Panc1 (cell line): ENCODE results near the gene PROSER1. TPM values are rescaled to one million over a fixed set of nuclear protein-coding genes. Genes with fewer than 3 reads are reported as not detected.

ENCODE experiments used
- ATAC-seq: fragments of 200-7000 bp; cut with Tn5 transposase; 2 replicates; pipeline ENCODE4 v1.9.1; 2020; ENCODE audit warnings: mild to moderate bottlenecking, moderate library complexity
- BruUV-seq: library from RNA; stranded (reverse); fragments of 400-500 nt; replicated peaks from 2 replicates; lab custom pipeline; 2021; lab: Mats Ljungman, UMichigan
- CTCF ChIA-PET: fragments of 300-600 bp; sonication (Branson Sonifier 250); formaldehyde crosslinking; loops from one replicate; lab custom pipeline; 2022; ENCODE audit warnings: antibody characterized with exemption; lab: Charles Lee
- POLR2A ChIA-PET: fragments of 300-600 bp; sonication (Branson Sonifier 250); formaldehyde crosslinking; loops from one replicate; lab custom pipeline; 2022; ENCODE audit warnings: antibody characterized with exemption; lab: Charles Lee
- DNase-seq: peaks from one replicate; pipeline ENCODE4 v3.0.0-alpha.2; 2010; ENCODE audit warnings: low read depth, low spot score
- H3K27ac ChIP-seq: 2 replicates; pipeline ENCODE4 v1.5.1; 2011; ENCODE audit warnings: mild to moderate bottlenecking, low read length, inconsistent platforms
- H3K27me3 ChIP-seq: fragments of 200-500 bp; sonication (Bioruptor generic); 2 replicates; pipeline ENCODE4 v1.6.0; 2014; ENCODE audit warnings: low read length, inconsistent platforms; ENCODE audit not compliant: control insufficient read depth, insufficient read depth
- H3K36me3 ChIP-seq: fragments of 200-500 bp; sonication (Bioruptor generic); 2 replicates; pipeline ENCODE4 v1.5.1; 2014; ENCODE audit warnings: inconsistent platforms, mild to moderate bottlenecking, low read length, moderate library complexity; ENCODE audit not compliant: control insufficient read depth, insufficient read depth
- H3K4me1 ChIP-seq: 2 replicates; pipeline ENCODE4 v1.5.1; 2011; ENCODE audit warnings: inconsistent platforms, mild to moderate bottlenecking, low read length, moderate library complexity; ENCODE audit not compliant: control insufficient read depth, insufficient read depth
- H3K4me3 ChIP-seq, 2 experiments: 2 replicates each; pipeline ENCODE4 v1.5.1; 2011 to 2012; ENCODE audit warnings: low read depth in 2 of 2, low read length in 2 of 2, mild to moderate bottlenecking in 2 of 2, inconsistent platforms in 1 of 2, moderate library complexity in 1 of 2
- H3K9me3 ChIP-seq: fragments of 200-500 bp; sonication (Bioruptor generic); 2 replicates; pipeline ENCODE4 v1.5.1; 2014; ENCODE audit warnings: low read depth, mild to moderate bottlenecking, inconsistent platforms, low read length, moderate library complexity; ENCODE audit not compliant: control insufficient read depth, insufficient read depth
- POLR2AphosphoS5 ChIP-seq: IDR thresholded peaks from 2 replicates; pipeline ENCODE4 v1.6.1; 2012; ENCODE audit warnings: mild to moderate bottlenecking, low read depth, low read length, moderate library complexity
- SIN3A ChIP-seq: IDR thresholded peaks from 2 replicates; pipeline ENCODE4 v1.6.1; 2012; ENCODE audit warnings: low read depth, mild to moderate bottlenecking, low read length, moderate library complexity, borderline replicate concordance; ENCODE audit not compliant: insufficient read depth
- TCF7L2 ChIP-seq: IDR thresholded peaks from 2 replicates; pipeline ENCODE4 v1.6.1; 2011; ENCODE audit warnings: mild to moderate bottlenecking, low read depth, low read length, inconsistent platforms
- in situ Hi-C: cut with HindIII; loops from 2 replicates; pipeline ENCODE4 v1.10.0; 2016; ENCODE audit warnings: low sequenced_read_pairs, low pct_unique_long_range_greater_than_20kb
- intact Hi-C: fragments of 100-400 bp; cut with micrococcal nuclease; formaldehyde crosslinking; loops from one replicate; pipeline ENCODE4 v1.10.0; 2022; ENCODE audit not compliant: unreplicated experiment
- total RNA-seq: library from RNA; stranded (reverse); gene quantifications from one replicate; pipeline ENCODE4 v1.2.1, GENCODE V29; 2021; ENCODE audit not compliant: unreplicated experiment
- TF ChIP-seq, protein P1 (sequence below): fragments of 450-650 bp; IDR thresholded peaks from 2 replicates; pipeline ENCODE4 v1.5.1; 2017; ENCODE audit warnings: mild to moderate bottlenecking
- TF ChIP-seq, protein P2 (sequence below), 2 experiments: IDR thresholded peaks; 2 replicates each; pipeline ENCODE4 v1.6.1; 2011 to 2012; ENCODE audit warnings: low read depth in 2 of 2, control low read depth in 1 of 2, low read length in 1 of 2, mild to moderate bottlenecking in 1 of 2, moderate library complexity in 1 of 2; ENCODE audit not compliant: insufficient read depth in 1 of 2

Gene PROSER1
- total RNA-seq, 1 experiment from 2014 or later = 24.7 TPM

DNA sequence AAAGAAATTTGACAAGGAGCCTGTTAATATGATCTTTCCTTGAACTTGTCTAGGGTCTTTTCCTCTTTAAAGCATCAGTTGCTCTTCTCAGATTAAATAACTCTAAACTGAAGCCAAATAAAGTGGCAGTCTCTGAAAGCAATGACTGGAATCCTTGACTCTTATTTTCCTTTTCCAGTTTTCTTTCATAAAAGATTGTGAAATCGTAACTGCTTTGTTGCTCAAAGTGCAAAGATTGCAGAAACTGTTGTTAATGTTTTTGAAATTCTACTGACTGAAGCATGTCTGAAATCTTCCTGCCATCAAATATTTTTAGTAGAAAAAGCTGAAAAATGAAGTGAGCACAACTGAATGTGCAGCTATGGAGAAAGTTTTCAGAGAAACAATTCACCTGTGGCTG lies 2.3 kb upstream of the PROSER1 start:
- Histone ChIP-seq H3K4me3 (peak overlapping the region in 1 of 2 experiments; percentile 91; a peak in 2 of 4 replicates), H3K36me3 (peaks cover 5% of the 10 kb centered on the region; the same call in 1 of the 2 replicates), H3K4me1 (peaks cover under 1% of the 10 kb centered on the region), H3K9me3 (no peaks in the 10 kb centered on the region), H3K27ac (peak overlapping the region; percentile 54), H3K27me3 (no peaks in the 10 kb centered on the region)
- intact Hi-C loops (no loop called here), in situ Hi-C loops (no loop called here)
- DNase-seq (no peak), ATAC-seq (no peak)
- POLR2A ChIA-PET = no interaction called here
- TF ChIP-seq SIN3A (no peak), POLR2AphosphoS5 (no peak), TCF7L2 (no peak)
- TF ChIP-seq, protein P1, sequence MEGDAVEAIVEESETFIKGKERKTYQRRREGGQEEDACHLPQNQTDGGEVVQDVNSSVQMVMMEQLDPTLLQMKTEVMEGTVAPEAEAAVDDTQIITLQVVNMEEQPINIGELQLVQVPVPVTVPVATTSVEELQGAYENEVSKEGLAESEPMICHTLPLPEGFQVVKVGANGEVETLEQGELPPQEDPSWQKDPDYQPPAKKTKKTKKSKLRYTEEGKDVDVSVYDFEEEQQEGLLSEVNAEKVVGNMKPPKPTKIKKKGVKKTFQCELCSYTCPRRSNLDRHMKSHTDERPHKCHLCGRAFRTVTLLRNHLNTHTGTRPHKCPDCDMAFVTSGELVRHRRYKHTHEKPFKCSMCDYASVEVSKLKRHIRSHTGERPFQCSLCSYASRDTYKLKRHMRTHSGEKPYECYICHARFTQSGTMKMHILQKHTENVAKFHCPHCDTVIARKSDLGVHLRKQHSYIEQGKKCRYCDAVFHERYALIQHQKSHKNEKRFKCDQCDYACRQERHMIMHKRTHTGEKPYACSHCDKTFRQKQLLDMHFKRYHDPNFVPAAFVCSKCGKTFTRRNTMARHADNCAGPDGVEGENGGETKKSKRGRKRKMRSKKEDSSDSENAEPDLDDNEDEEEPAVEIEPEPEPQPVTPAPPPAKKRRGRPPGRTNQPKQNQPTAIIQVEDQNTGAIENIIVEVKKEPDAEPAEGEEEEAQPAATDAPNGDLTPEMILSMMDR = no peak
- TF ChIP-seq, protein P2, sequence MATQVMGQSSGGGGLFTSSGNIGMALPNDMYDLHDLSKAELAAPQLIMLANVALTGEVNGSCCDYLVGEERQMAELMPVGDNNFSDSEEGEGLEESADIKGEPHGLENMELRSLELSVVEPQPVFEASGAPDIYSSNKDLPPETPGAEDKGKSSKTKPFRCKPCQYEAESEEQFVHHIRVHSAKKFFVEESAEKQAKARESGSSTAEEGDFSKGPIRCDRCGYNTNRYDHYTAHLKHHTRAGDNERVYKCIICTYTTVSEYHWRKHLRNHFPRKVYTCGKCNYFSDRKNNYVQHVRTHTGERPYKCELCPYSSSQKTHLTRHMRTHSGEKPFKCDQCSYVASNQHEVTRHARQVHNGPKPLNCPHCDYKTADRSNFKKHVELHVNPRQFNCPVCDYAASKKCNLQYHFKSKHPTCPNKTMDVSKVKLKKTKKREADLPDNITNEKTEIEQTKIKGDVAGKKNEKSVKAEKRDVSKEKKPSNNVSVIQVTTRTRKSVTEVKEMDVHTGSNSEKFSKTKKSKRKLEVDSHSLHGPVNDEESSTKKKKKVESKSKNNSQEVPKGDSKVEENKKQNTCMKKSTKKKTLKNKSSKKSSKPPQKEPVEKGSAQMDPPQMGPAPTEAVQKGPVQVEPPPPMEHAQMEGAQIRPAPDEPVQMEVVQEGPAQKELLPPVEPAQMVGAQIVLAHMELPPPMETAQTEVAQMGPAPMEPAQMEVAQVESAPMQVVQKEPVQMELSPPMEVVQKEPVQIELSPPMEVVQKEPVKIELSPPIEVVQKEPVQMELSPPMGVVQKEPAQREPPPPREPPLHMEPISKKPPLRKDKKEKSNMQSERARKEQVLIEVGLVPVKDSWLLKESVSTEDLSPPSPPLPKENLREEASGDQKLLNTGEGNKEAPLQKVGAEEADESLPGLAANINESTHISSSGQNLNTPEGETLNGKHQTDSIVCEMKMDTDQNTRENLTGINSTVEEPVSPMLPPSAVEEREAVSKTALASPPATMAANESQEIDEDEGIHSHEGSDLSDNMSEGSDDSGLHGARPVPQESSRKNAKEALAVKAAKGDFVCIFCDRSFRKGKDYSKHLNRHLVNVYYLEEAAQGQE (IDR thresholded peaks at IDR 0.05; ENCODE audit: insufficient read depth in 1 of 2, low read depth in 2 of 2, low read length in 1 of 2) = no peak
- CTCF ChIA-PET = no interaction called here
- BruUV-seq = no TSS peak

DNA sequence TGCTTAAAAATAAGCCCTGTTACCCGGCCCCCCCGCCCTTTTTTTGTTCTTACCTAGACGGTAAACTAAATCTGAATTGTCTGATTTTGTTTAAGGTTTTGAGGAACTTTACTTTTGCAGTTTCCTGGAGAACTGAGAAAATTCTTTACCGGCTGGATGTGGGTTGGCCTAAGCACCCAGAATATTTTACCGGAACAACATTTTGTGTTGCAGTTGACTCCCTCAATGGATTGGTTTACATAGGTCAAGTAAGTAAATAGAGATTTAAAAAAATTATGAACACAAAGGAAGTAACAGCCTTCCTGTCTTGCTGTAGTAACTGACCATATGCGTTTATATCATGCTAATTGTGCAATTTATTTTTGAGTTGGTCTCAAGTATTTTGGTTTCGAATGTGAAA lies 1.2 kb upstream of the PROSER1 start:
- DNase-seq (no peak), ATAC-seq (no peak)
- Histone ChIP-seq H3K27me3 (no peaks in the 10 kb centered on the region), H3K9me3 (no peaks in the 10 kb centered on the region), H3K27ac (peak overlapping the region; percentile 93), H3K4me1 (peaks cover 8% of the 10 kb centered on the region), H3K36me3 (peaks cover 5% of the 10 kb centered on the region; the same call in 1 of the 2 replicates), H3K4me3 (peak overlapping the region; percentile 89 to 91)
- POLR2A ChIA-PET = no interaction called here
- in situ Hi-C loops (no loop called here), intact Hi-C loops (loop anchor here (10.0 kb wide), 1 partner anchor 636 kb away; no protein-coding TSS in a partner anchor)
- BruUV-seq = no TSS peak
- CTCF ChIA-PET = no interaction called here
- TF ChIP-seq, protein P2 (IDR thresholded peaks at IDR 0.05; ENCODE audit: insufficient read depth in 1 of 2, low read depth in 2 of 2, low read length in 1 of 2) = no peak
- TF ChIP-seq POLR2AphosphoS5 = no peak
- TF ChIP-seq, protein P1 = no peak
- no peak for TF ChIP-seq TCF7L2
- no peak for TF ChIP-seq SIN3A
